ENCODE measurements around the gene KDM4F. TPM values are rescaled to one million over a fixed set of nuclear protein-coding genes. Genes with fewer than 3 reads are reported as not detected.

Gene KDM4F
- total RNA-seq, 1 experiment from 2014 or later, result not detected

- no TSS peak for BruUV-seq (replicated peaks)
- Mint-ChIP-seq H3K9me3 (ENCODE audit: unreplicated experiment) (peaks cover 7% of the 10 kb centered on the region), H3K4me1 (ENCODE audit: insufficient read depth, unreplicated experiment) (no peaks in the 10 kb centered on the region), H3K27ac (ENCODE audit: low read depth, unreplicated experiment) (no peak overlapping the region), H3K36me3 (ENCODE audit: insufficient read depth, unreplicated experiment) (peaks cover 6% of the 10 kb centered on the region), H3K4me3 (ENCODE audit: unreplicated experiment) (no peak overlapping the region), H3K27me3 (ENCODE audit: insufficient read depth, unreplicated experiment) (peaks cover 20% of the 10 kb centered on the region)
- no peak for TF ChIP-seq CTCF (IDR thresholded peaks at IDR 0.05; ENCODE audit: unreplicated experiment)
- intact Hi-C loops (cut with micrococcal nuclease), result no loop called here
- POLR2A ChIA-PET, result interaction anchor here (0.7 kb wide), 1 partner anchor 58 kb away, joined by 3 read pairs; no protein-coding TSS in a partner anchor
- DNase-seq (ENCODE audit: unreplicated experiment), result no peak
- CTCF ChIA-PET, result interaction anchor here (0.6 kb wide), 1 partner anchor 1345 kb away, joined by 4 read pairs; no protein-coding TSS in a partner anchor
Observed at GRCh38 chr11:95050595-95051202, 1.5 kb downstream of the KDM4F start.

GRCh38 chr11:95054356-95054755 lies 5.1 kb downstream of the KDM4F start:
- DNase-seq (ENCODE audit: unreplicated experiment), result no peak
- POLR2A ChIA-PET, result interaction anchor here (1.5 kb wide), 1 partner anchor 13 kb away, joined by 4 read pairs; the partner anchor contains the start of gene SRSF8
- Mint-ChIP-seq H3K4me3 (ENCODE audit: unreplicated experiment) (no peak overlapping the region), H3K27me3 (ENCODE audit: insufficient read depth, unreplicated experiment) (no peaks in the 10 kb centered on the region), H3K9me3 (ENCODE audit: unreplicated experiment) (peaks cover 7% of the 10 kb centered on the region), H3K36me3 (ENCODE audit: insufficient read depth, unreplicated experiment) (peaks cover 6% of the 10 kb centered on the region), H3K27ac (ENCODE audit: low read depth, unreplicated experiment) (no peak overlapping the region), H3K4me1 (ENCODE audit: insufficient read depth, unreplicated experiment) (no peaks in the 10 kb centered on the region)
- CTCF ChIA-PET, result no interaction called here
- no TSS peak for BruUV-seq (replicated peaks)
- intact Hi-C loops (cut with micrococcal nuclease), result no loop called here
- TF ChIP-seq CTCF (IDR thresholded peaks at IDR 0.05; ENCODE audit: unreplicated experiment), result no peak

- no peak for DNase-seq (ENCODE audit: unreplicated experiment)
- intact Hi-C loops (cut with micrococcal nuclease), result no loop called here
- no peak for TF ChIP-seq CTCF (IDR thresholded peaks at IDR 0.05; ENCODE audit: unreplicated experiment)
- Mint-ChIP-seq H3K9me3 (ENCODE audit: unreplicated experiment) (peaks cover 7% of the 10 kb centered on the region), H3K27ac (ENCODE audit: low read depth, unreplicated experiment) (no peak overlapping the region), H3K27me3 (ENCODE audit: insufficient read depth, unreplicated experiment) (no peaks in the 10 kb centered on the region), H3K36me3 (ENCODE audit: insufficient read depth, unreplicated experiment) (peaks cover 6% of the 10 kb centered on the region), H3K4me3 (ENCODE audit: unreplicated experiment) (no peak overlapping the region), H3K4me1 (ENCODE audit: insufficient read depth, unreplicated experiment) (no peaks in the 10 kb centered on the region)
- ChIA-PET POLR2A (interaction anchor here (2.0 to 3.8 kb wide), 2 partner anchors 10 to 12 kb away, joined by 4 to 13 read pairs; partner anchors contain the start of gene SRSF8), CTCF (interaction anchor here (0.8 kb wide), 1 partner anchor 20 kb away, joined by 3 read pairs; no protein-coding TSS in a partner anchor)
- BruUV-seq (replicated peaks), result no TSS peak
Observed at GRCh38 chr11:95055283-95055897, 6.2 kb downstream of the KDM4F start.

DNA sequence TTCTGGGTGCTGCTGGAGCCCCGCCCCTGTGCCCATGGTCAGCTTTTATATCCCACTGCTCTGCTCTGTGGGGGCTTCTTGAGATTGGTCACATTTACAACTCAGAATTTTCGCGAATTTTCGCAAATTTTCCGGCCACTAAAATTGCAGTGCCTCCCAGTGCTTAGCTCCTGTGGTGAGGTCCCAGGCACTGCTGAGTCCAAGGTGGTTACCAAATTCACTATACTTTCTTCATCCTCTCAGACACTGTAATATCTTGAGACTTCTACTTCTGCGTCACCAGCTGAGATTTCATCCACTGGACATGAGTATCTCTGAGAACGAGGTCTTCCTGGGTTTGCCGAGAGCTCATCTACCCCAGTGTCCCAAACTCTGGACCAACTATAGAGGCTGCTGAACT lies 8.7 kb downstream of the KDM4F start:
- no peak for DNase-seq (ENCODE audit: unreplicated experiment)
- ChIA-PET POLR2A (interaction anchor here (3.8 kb wide), 1 partner anchor 9 kb away, joined by 13 read pairs; the partner anchor contains the start of gene SRSF8), CTCF (interaction anchor here (0.5 to 2.0 kb wide), 2 partner anchors 9 to 415 kb away, joined by 3 to 12 read pairs; partner anchors contain the start of gene SRSF8)
- no peaks in the 10 kb centered on the region for H3K4me1 Mint-ChIP-seq (ENCODE audit: insufficient read depth, unreplicated experiment)
- TF ChIP-seq CTCF (IDR thresholded peaks at IDR 0.05; ENCODE audit: unreplicated experiment), result no peak
- no peak overlapping the region for H3K4me3 Mint-ChIP-seq (ENCODE audit: unreplicated experiment)
- no TSS peak for BruUV-seq (replicated peaks)
- peaks cover 2% of the 10 kb centered on the region for H3K9me3 Mint-ChIP-seq (ENCODE audit: unreplicated experiment)
- peaks cover 1% of the 10 kb centered on the region for H3K36me3 Mint-ChIP-seq (ENCODE audit: insufficient read depth, unreplicated experiment)
- intact Hi-C loops (cut with micrococcal nuclease), result no loop called here
- H3K27me3 Mint-ChIP-seq (ENCODE audit: insufficient read depth, unreplicated experiment), result no peaks in the 10 kb centered on the region
- no peak overlapping the region for H3K27ac Mint-ChIP-seq (ENCODE audit: low read depth, unreplicated experiment)

Measured in MCF 10A (cell line).